GM12878 (cell line): Measurements from ENCODE around the gene ZNRF3. TPM values are rescaled to one million over a fixed set of nuclear protein-coding genes. Genes with fewer than 3 reads are reported as not detected.

Source experiments
- ATAC-seq: fragments of 200-7000 bp; cut with Tn5 transposase; 3 replicates; pipeline ENCODE4 v1.9.1; 2020; ENCODE audit warnings: mild to moderate bottlenecking, moderate library complexity
- BruUV-seq: library from RNA; stranded (reverse); fragments of 400-500 nt; replicated peaks from 2 replicates; lab custom pipeline; 2021; lab: Mats Ljungman, UMichigan
- CTCF ChIA-PET: fragments of 300-600 bp; sonication (Branson Sonifier 250); formaldehyde crosslinking; extraction: SDS; loops from one replicate; lab custom pipeline; 2021; ENCODE audit warnings: inconsistent platforms; lab: Yijun Ruan, JAX
- POLR2A ChIA-PET: fragments of 350-600 bp; formaldehyde crosslinking; extraction: SDS; loops from one replicate; lab custom pipeline; 2021; ENCODE audit warnings: inconsistent platforms; lab: Charles Lee
- RAD21 ChIA-PET: fragments of 300-600 bp; sonication (Branson Sonifier 250); formaldehyde crosslinking; loops from one replicate; lab custom pipeline; 2023; ENCODE audit warnings: antibody characterized with exemption; ENCODE audit not compliant: unreplicated experiment; lab: Charles Lee
- SMC1A ChIA-PET: fragments of 300-600 bp; sonication (Branson Sonifier 250); formaldehyde crosslinking; loops from one replicate; lab custom pipeline; 2023; ENCODE audit not compliant: unreplicated experiment, uncharacterized antibody; lab: Charles Lee
- DNase-seq: peaks from one replicate; pipeline ENCODE4 v3.0.0-alpha.2; 2011; ENCODE audit warnings: low read depth, low spot score
- FAIRE-seq: peaks from 3 replicates; lab custom pipeline; 2011; peaks lifted over from hg19 to GRCh38; lab: Jason Lieb, UNC
- H2AFZ ChIP-seq: 2 replicates; pipeline ENCODE4 v1.6.0; 2011; ENCODE audit warnings: low read depth, low read length, control low read depth; ENCODE audit not compliant: control insufficient read depth
- H3K27ac ChIP-seq: 2 replicates; pipeline ENCODE4 v1.5.1; 2011; ENCODE audit warnings: control low read depth; ENCODE audit not compliant: control insufficient read depth, insufficient read depth
- H3K27me3 ChIP-seq, 2 experiments: replicated peaks in 1 of 2; 2 replicates each; pipeline versions ENCODE4 v1.6.0 to v1.6.1; 2011; ENCODE audit warnings: low read length in 1 of 2; ENCODE audit not compliant: control insufficient read depth in 2 of 2, insufficient read depth in 2 of 2
- H3K36me3 ChIP-seq, 2 experiments: 2 replicates each; pipeline ENCODE4 v1.5.1; 2011; ENCODE audit warnings: low read length in 1 of 2; ENCODE audit not compliant: control insufficient read depth in 2 of 2, insufficient read depth in 2 of 2
- H3K4me1 ChIP-seq: 2 replicates; pipeline ENCODE4 v1.6.1; 2011; ENCODE audit warnings: mild to moderate bottlenecking, low read length, moderate library complexity, mixed read lengths; ENCODE audit not compliant: control insufficient read depth, insufficient read depth
- H3K4me2 ChIP-seq: 2 replicates; pipeline ENCODE4 v1.6.0; 2011; ENCODE audit warnings: control low read depth; ENCODE audit not compliant: control insufficient read depth, insufficient read depth
- H3K4me3 ChIP-seq: fragments of 200-600 bp; sonication (generic); 2 replicates; pipeline ENCODE4 v1.5.1; 2016
- H3K79me2 ChIP-seq: 2 replicates; pipeline ENCODE4 v1.6.0; 2011; ENCODE audit warnings: low read length; ENCODE audit not compliant: control insufficient read depth, insufficient read depth
- H3K9ac ChIP-seq: 2 replicates; pipeline ENCODE4 v1.8.0; 2011; ENCODE audit warnings: low read length, control low read depth, mixed read lengths; ENCODE audit not compliant: control insufficient read depth, insufficient read depth
- H3K9me3 ChIP-seq: replicated peaks from 3 replicates; pipeline ENCODE4 v1.5.1; 2011; ENCODE audit warnings: mild to moderate bottlenecking, low read length; ENCODE audit not compliant: control insufficient read depth, insufficient read depth
- H4K20me1 ChIP-seq: 2 replicates; pipeline ENCODE4 v1.6.0; 2011; ENCODE audit not compliant: control insufficient read depth, insufficient read depth
- BHLHE40 ChIP-seq, 2 experiments: fragments of 450-650 bp in 1 of 2; IDR thresholded peaks; 2 replicates each; pipeline ENCODE4 v1.6.1; 2011 to 2017; ENCODE audit warnings: low read depth in 2 of 2, borderline replicate concordance in 1 of 2, improper control_type of control experiment in 1 of 2, low read length in 1 of 2, mild to moderate bottlenecking in 1 of 2
- PBX3 ChIP-seq: IDR thresholded peaks from 2 replicates; pipeline ENCODE4 v1.6.1; 2011; ENCODE audit warnings: mild to moderate bottlenecking, low read depth, low read length, moderate library complexity; ENCODE audit not compliant: insufficient replicate concordance
- WGBS: methylation state at CpG from one replicate; pipeline ENCODE4 v1.1.6; 2016; ENCODE audit warnings: low lambda C conversion rate; ENCODE audit not compliant: insufficient replicate concordance, insufficient coverage; ENCODE audit errors: missing lambda C conversion rate; 5-methylcytosine and 5-hydroxymethylcytosine counted together
- in situ Hi-C: fragments of 300-500 bp; cut with MboI; formaldehyde crosslinking; loops from 9 replicates; pipeline ENCODE4 v1.14.3; 2018; ENCODE audit warnings: mixed read lengths
- intact Hi-C: fragments of 100-400 bp; cut with micrococcal nuclease; formaldehyde crosslinking; loops from one replicate; pipeline ENCODE4 v1.14.2; 2022; ENCODE audit not compliant: unreplicated experiment
- polyA plus RNA-seq, 11 experiments: library from polyadenylated mRNA; depleted of rRNA in 4 of 11; unstranded in 6 of 11; stranded (reverse) in 5 of 11; fragments of >200 nt; fragmentation: Nextera tagmentation in 4 of 11; fragmentation: Illumina TruSeq in 1 of 11; extraction: Ambion mirVana in 4 of 11; extraction: Trizol in 1 of 11; gene quantifications; 1 replicate in 1 of 11; 2 replicates in 10 of 11; pipeline versions ENCODE4 v1.2.1 to v1.2.3, GENCODE V29; 2011 to 2016; ENCODE audit warnings: inconsistent platforms in 2 of 11, missing spikeins in 2 of 11, low read depth in 1 of 11
- total RNA-seq, 4 experiments: library from RNA; depleted of rRNA in 3 of 4; stranded (reverse); fragments of >200 nt in 3 of 4; fragmentation: Illumina TruSeq in 1 of 4; extraction: Trizol in 1 of 4; gene quantifications; 2 replicates each; pipeline versions ENCODE4 v1.2.1 to v1.2.3, GENCODE V29; 2013 to 2021

The ZNRF3 gene
- total and polyA plus RNA-seq, 10 of the 15 experiments (the other 5 are each of a cell fraction or from before 2014, with no cell fraction given) = 0.05 to 2.4 (median 0.46) TPM

- TF ChIP-seq PBX3 = no peak
Observed at GRCh38 chr22:29065468-29066190, 182.3 kb downstream of the ZNRF3 start (continued).

GRCh38 chr22:29069463-29069862, 186.1 kb downstream of the ZNRF3 start:
- H2AFZ ChIP-seq = no peak overlapping the region
- CTCF ChIA-PET = interaction anchor here (0.9 to 1.2 kb wide), 2 partner anchors 85 to 88 kb away, joined by 3 to 4 read pairs; no protein-coding TSS in a partner anchor
- SMC1A ChIA-PET = no interaction called here
- no peak overlapping the region for H3K4me2 ChIP-seq
- no peak overlapping the region for H3K9ac ChIP-seq
- no peaks in the 10 kb centered on the region for H3K79me2 ChIP-seq
- H3K4me1 ChIP-seq = no peaks in the 10 kb centered on the region; the same call in 1 of the 2 replicates
- intact Hi-C loops = no loop called here
- H3K4me3 ChIP-seq = no peak overlapping the region
- WGBS = 42% methylated on average over 4 of the region's 4 CpGs
- no peaks in the 10 kb centered on the region for H3K36me3 ChIP-seq
- FAIRE-seq (no peak), DNase-seq (no peak), ATAC-seq (no peak)
- H3K27ac ChIP-seq = no peak overlapping the region
- TF ChIP-seq BHLHE40 (IDR thresholded peaks at IDR 0.05; ENCODE audit: borderline replicate concordance in 1 of 2, low read depth in 2 of 2, low read length in 1 of 2) = no peak
- no peaks in the 10 kb centered on the region for H4K20me1 ChIP-seq
- RAD21 ChIA-PET = no interaction called here
- POLR2A ChIA-PET = interaction anchor here (0.7 to 1.3 kb wide), 2 partner anchors 12 to 142 kb away, joined by 4 to 5 read pairs; no protein-coding TSS in a partner anchor
- in situ Hi-C loops = no loop called here
- no TSS peak for BruUV-seq
- no peaks in the 10 kb centered on the region for H3K9me3 ChIP-seq
- peaks cover 5 to 12% of the 10 kb centered on the region in 2 experiments for H3K27me3 ChIP-seq
